HepG2 (cell line): Measurements from ENCODE around the gene TH. TPM values are rescaled to one million over a fixed set of nuclear protein-coding genes. Genes with fewer than 3 reads are reported as not detected.
A peak's percentile ranks its signal among the peaks of the same experiment; 100 is the strongest.

ENCODE experiments used
- ETS1 ChIP-seq: sonication (generic); formaldehyde crosslinking; IDR thresholded peaks from 2 replicates; pipeline ENCODE4 v1.4.0; 2020; ENCODE audit warnings: missing genetic modification reagents
- NFKB2 ChIP-seq: sonication (generic); formaldehyde crosslinking; IDR thresholded peaks from 2 replicates; pipeline ENCODE4 v1.4.0; 2020; ENCODE audit warnings: missing genetic modification reagents, borderline replicate concordance
- PREB ChIP-seq: sonication (generic); formaldehyde crosslinking; IDR thresholded peaks from 2 replicates; pipeline ENCODE4 v1.4.0; 2020; ENCODE audit warnings: missing genetic modification reagents
- ZBTB43 ChIP-seq: sonication (generic); formaldehyde crosslinking; conservative IDR thresholded peaks from 2 replicates; pipeline ENCODE4 v1.4.0; 2020; ENCODE audit warnings: missing genetic modification reagents
- ZBTB46 ChIP-seq: sonication (generic); formaldehyde crosslinking; IDR thresholded peaks from 2 replicates; pipeline ENCODE4 v1.4.0; 2020; ENCODE audit warnings: mild to moderate bottlenecking, missing genetic modification reagents, borderline replicate concordance
- ZFP82 ChIP-seq: sonication (generic); formaldehyde crosslinking; IDR thresholded peaks from 2 replicates; pipeline ENCODE4 v1.5.1; 2020; ENCODE audit warnings: mild to moderate bottlenecking, missing genetic modification reagents, borderline replicate concordance
- ZNF407 ChIP-seq: sonication (generic); formaldehyde crosslinking; IDR thresholded peaks from one replicate; pipeline ENCODE4 v1.5.1; 2020; ENCODE audit warnings: mild to moderate bottlenecking, missing genetic modification reagents; ENCODE audit errors: not compliant biosample characterization
- ZNF616 ChIP-seq: sonication (generic); formaldehyde crosslinking; IDR thresholded peaks from 2 replicates; pipeline ENCODE4 v1.5.0; 2020; ENCODE audit warnings: low read depth, mild to moderate bottlenecking, missing genetic modification reagents
- ZNF709 ChIP-seq: sonication (generic); formaldehyde crosslinking; IDR thresholded peaks from 2 replicates; pipeline ENCODE4 v1.5.0; 2020; ENCODE audit warnings: mild to moderate bottlenecking, missing genetic modification reagents
- ZNF784 ChIP-seq: sonication (generic); formaldehyde crosslinking; IDR thresholded peaks from 2 replicates; pipeline ENCODE4 v1.5.1; 2020; ENCODE audit warnings: missing genetic modification reagents, mild to moderate bottlenecking, borderline replicate concordance
- ZNF788 ChIP-seq: sonication (generic); formaldehyde crosslinking; IDR thresholded peaks from 2 replicates; pipeline ENCODE4 v1.5.0; 2020; ENCODE audit warnings: mild to moderate bottlenecking, missing genetic modification reagents, borderline replicate concordance
- polyA plus RNA-seq, 8 experiments: library from polyadenylated mRNA; depleted of rRNA in 3 of 8; stranded (reverse) in 7 of 8; unstranded in 1 of 8; fragments of >200 nt; fragmentation: Illumina TruSeq in 4 of 8; extraction: Trizol in 4 of 8; gene quantifications; 2 replicates each; pipeline versions ENCODE4 v1.2.1 to v1.2.3, GENCODE V29; 2011 to 2016; ENCODE audit warnings: low read depth in 4 of 8, missing spikeins in 1 of 8, mixed read lengths in 1 of 8; ENCODE audit not compliant: insufficient read depth in 1 of 8
- total RNA-seq, 5 experiments: library from RNA; depleted of rRNA; stranded (reverse); fragments of >200 nt; fragmentation: Illumina TruSeq; extraction: Trizol; gene quantifications; 2 replicates each; pipeline ENCODE4 v1.2.3, GENCODE V29; 2016; ENCODE audit warnings: low read depth in 1 of 5

The TH gene
- total and polyA plus RNA-seq, 2 of the 13 experiments (the other 11 are each of a cell fraction or from before 2014, with no cell fraction given): 0.36 TPM; not detected in 1

GRCh38 chr11:2138431-2139122 lies 33.0 kb downstream of the TH start (continued):
- TF ChIP-seq ZNF407 (CRISPR knock-in tag) (no peak), ZBTB43 (CRISPR knock-in tag) (no peak), ZBTB46 (CRISPR knock-in tag) (no peak), ZNF784 (peak; percentile 41; the same call in 1 of the 2 replicates), ZNF788 (CRISPR knock-in tag) (no peak), NFKB2 (CRISPR knock-in tag) (0 out of 2 replicates have a peak, but pooled peaks have one; percentile 6), ETS1 (CRISPR knock-in tag) (no peak), ZNF616 (CRISPR knock-in tag) (peak; percentile 25), ZFP82 (peak; percentile 58; the same call in 1 of the 2 replicates), PREB (CRISPR knock-in tag) (no peak), ZNF709 (CRISPR knock-in tag) (peak; percentile 60; the same call in 1 of the 2 replicates)
